ENCODE results near the gene LMTK2. TPM values are rescaled to one million over a fixed set of nuclear protein-coding genes. Genes with fewer than 3 reads are reported as not detected.

LMTK2 gene
- total RNA-seq, 1 experiment from 2014 or later = 7.5 TPM

- DNase-seq (ENCODE audit: low spot score) = no peak
These were observed 68.7 kb downstream of the LMTK2 start for GRCh38 chr7:98175260-98175940.

GRCh38 chr7:98177553-98177952 lies 70.9 kb downstream of the LMTK2 start:
- DNase-seq (ENCODE audit: low spot score) = no peak

- DNase-seq (ENCODE audit: low spot score) = no peak
These were observed 71.7 kb downstream of the LMTK2 start for GRCh38 chr7:98178321-98178720.

DNA sequence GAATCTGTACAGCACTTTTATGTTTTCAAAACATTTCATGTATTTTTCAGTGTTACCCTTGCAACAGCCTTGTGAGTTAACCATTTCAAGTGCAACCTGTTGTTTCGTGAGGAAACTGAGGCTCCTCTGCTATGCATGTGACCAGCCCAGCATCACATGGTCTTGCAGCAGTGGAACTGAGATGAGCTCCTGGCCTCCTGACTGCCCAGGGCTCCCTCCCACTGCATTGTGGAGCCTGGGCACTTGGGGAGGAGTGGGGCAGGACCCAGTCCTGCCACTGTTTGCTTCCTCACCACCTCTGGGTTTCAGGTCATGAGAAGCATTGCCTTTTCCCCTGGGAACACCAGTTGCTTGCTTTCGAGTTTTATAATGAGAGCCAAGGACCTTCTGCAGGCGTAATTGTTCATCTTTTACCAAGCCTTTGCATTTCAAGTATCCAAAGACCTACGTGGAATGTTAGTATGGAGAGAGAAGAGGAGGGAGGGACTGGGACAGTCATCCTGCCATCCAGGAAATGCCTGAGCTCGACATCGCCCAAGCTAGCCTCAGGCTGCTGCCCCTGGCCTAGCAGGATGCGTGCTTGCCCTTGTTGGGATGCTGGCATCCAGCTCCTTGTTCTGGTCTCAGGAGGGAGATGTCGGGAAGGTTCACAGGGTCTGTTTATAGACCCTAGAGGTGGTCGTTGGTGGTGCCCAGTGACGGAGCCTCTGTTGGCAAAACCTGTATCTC lies 72.3 kb downstream of the LMTK2 start:
- no peak for DNase-seq (ENCODE audit: low spot score)

DNA sequence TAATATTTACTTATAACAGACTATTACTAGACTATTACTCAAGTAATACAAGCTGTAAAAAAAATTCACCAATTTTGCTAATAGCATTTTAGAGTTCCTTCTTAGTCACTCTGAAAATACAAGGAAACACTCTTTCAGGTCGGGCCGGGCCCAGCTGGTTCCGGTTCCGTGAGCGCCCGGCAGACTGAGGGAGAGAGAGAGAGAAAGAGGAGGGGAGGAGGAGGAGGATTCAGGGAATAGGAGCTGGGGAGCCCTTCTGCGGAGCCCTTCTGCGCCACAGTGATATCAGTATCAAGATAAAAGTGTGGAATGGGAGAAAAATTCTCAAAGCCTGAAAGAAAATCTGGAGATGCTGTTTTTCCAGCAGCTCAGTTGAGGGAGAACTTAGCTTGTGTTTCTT lies 74.1 kb downstream of the LMTK2 start:
- DNase-seq (ENCODE audit: low spot score) = no peak

DNA sequence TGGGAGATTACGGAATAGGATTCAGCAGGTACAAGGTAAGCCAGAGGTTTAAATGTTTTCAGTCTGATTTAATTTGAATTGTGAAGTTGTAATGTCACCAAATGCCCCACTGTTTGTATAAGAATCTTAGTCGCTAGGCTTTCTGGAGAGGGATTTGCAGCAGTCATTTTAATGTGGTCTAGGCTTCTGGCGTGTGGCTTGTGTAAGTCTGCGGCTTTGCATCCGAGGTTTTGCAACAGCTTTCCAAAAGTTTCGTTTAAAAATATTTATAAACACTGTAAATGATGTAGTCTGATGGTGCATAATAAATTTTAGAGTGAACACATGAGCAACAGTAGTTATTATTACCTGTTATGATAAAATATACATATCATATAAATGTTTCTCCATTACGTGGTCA lies 78.4 kb downstream of the LMTK2 start:
- DNase-seq (ENCODE audit: low spot score) = no peak

DNA sequence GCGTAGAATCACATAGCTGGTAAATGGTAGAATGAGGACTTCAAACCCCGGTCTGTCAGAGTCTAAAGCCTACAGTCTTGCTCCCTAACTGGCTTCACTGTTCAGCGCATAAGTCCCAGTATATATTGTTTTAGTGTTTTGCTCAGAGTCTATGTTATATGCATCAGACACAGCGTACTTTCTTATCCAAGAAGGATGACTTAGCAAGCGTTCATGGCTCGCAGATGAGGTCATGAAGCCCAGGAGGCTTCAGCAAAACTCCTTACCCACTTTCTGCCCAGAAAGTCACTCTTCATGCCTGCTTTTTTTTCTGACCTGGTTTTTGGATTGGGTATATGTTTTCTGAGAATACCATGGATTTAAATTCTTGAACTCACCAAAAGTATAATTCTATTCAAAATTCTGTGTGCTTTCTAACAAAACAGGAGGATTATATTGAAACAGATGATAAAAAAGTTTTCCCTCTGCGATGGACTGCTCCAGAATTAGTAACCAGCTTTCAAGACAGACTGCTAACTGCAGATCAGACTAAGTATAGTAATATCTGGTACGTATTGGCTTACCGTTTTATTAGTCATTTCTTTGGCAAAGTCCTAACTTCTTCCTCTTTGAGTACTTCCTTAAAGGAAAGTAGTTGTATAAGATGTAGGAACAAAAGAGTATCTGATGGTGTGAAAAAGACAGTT lies 79.9 kb downstream of the LMTK2 start:
- DNase-seq (ENCODE audit: low spot score) = no peak

- DNase-seq (ENCODE audit: low spot score) = no peak
These were observed 80.5 kb downstream of the LMTK2 start for GRCh38 chr7:98187138-98187502.

GRCh38 chr7:98189559-98189958 lies 82.9 kb downstream of the LMTK2 start:
- DNase-seq (ENCODE audit: low spot score) = no peak

- DNase-seq (ENCODE audit: low spot score) = no peak
These were observed 85.2 kb downstream of the LMTK2 start for GRCh38 chr7:98191668-98192431.

DNA sequence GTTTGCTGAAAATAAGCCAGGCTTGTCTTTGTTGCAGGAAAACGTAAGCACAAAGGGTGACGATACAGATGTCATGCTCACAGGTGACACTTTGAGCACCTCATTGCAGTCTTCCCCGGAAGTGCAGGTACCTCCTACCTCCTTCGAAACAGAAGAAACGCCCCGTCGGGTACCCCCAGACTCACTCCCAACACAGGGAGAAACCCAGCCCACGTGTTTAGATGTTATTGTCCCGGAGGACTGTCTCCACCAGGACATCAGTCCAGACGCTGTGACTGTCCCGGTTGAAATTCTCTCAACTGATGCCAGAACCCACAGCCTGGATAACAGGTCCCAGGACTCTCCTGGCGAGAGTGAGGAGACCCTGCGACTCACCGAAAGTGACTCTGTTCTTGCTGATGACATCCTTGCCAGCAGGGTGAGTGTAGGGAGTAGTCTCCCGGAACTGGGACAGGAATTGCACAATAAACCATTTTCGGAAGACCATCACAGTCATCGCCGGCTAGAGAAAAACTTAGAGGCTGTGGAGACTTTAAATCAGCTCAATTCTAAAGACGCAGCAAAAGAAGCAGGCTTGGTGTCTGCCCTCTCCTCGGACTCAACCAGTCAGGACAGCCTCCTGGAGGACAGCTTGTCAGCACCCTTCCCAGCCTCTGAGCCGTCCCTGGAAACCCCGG lies 86.3 kb downstream of the LMTK2 start:
- no peak for DNase-seq (ENCODE audit: low spot score)

DNA sequence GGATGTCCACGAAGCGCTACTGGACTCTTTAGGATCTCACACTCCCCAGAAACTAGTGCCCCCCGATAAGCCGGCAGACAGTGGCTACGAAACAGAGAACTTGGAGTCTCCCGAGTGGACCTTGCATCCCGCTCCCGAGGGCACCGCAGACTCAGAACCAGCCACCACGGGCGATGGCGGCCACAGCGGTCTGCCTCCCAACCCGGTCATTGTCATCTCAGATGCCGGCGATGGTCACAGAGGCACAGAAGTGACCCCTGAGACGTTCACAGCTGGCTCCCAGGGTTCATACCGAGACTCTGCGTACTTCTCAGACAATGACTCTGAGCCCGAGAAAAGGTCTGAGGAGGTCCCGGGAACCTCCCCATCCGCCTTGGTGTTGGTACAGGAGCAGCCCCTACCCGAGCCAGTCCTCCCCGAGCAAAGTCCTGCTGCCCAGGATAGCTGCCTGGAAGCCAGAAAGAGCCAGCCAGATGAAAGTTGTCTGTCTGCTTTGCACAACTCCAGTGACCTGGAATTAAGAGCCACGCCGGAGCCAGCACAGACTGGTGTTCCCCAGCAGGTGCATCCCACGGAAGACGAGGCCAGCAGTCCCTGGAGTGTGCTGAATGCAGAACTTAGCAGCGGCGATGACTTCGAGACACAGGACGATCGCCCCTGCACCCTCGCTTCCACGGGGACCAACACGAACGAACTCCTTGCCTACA lies 87.0 kb downstream of the LMTK2 start:
- DNase-seq (ENCODE audit: low spot score) = no peak

GRCh38 chr7:98194186-98194585 lies 87.5 kb downstream of the LMTK2 start:
- DNase-seq (ENCODE audit: low spot score) = no peak

DNA sequence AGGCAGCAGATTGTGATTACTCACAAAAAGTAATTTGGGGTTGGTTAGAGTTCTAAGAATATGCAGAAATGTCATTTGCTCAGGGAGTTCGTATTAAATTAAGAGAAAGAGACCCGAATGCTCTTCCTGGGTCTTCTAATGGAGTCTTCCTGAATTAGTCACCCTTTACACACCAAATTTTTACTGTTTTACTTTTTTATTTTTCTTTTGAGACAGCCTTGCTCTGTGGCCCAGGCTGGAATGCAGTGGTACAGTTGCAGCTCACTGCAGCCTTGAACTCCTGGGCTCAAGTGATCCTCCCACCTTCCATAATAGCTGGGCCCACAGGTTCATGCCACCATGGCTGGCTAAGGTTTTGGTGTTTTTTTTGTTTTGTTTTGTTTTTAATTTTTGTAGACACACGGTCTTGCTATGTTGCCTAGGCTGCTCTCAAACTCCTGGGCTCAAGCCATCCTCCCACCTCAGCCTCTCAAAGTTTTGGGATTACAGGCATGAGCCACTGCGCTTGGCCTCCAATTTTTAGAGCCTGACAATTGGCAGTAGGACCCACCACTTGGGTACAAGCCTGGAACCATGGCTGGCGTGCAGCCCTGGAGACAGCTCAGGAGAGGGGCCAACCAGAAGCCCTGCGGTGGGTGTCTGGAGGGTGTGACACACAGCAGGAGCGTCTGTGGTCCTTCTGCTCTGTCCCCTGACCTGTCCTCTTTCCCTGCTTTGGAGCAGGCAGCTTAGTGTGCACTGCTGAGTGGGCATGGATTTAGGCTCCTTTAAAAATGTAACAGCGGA lies 88.2 kb downstream of the LMTK2 start:
- no peak for DNase-seq (ENCODE audit: low spot score)

DNA sequence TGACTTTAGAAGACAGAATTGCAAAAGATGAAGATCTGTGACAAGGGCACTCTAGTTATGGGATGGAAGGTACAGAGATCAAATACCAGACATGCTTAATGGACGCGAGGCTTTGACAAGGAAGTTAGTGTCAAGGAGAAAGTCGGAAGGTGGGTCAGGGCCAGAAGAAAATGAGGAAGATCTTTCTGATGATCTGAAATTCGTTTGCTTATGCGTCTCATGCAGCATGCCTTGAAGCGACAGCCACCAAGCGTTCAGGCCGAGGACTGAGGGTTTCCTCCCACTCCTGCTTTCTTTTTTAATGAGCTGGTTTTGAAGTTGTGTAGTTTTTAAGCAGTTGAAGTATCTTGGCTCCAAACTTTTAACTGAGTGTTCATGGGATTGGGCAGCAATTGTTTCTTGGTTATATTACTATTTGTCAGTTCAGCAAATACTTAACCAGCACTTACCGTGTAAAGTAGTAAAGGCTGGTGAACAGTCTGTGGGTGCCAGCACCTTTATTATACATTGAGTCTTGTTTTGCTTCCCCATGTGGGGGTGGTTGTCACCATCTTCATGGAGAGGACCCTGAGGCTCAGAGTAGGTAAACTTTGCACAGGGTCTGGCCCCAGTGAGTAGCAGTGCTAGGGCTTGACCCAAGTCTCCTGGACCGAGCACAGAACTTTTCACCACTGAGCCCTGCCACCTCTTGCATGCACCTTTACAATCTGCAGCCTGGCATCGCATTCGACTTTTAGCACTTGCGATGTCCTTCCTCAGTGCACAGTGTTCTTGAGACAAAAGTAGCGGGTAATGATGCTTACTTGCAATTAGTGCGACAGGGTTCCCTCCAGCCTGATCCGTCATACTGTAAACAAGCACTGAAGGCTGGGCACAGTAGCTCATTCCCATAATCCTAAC lies 90.3 kb downstream of the LMTK2 start:
- DNase-seq (ENCODE audit: low spot score) = no peak

DNA sequence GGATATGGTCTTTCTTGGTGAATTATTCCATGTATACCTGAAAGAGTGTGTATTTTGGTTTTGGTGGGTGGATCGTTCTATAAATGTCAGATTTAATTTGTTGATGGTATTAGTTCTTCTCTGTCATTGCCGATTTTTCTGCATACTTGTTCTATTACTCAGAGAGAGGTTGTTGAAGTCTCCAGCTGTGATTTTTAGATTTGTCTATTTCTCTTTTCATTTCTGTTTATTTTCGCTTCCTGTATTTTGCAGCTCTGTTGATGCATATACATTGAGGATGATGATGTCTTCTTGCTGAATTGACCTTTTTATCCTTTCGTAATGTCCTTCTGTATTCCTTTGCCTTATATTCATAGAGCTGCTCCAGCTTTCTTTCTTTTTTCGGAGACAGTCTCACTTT lies 92.5 kb downstream of the LMTK2 start:
- DNase-seq (ENCODE audit: low spot score) = no peak

- DNase-seq (ENCODE audit: low spot score) = no peak
These were observed 93.7 kb downstream of the LMTK2 start for GRCh38 chr7:98200364-98200763.

- no peak for DNase-seq (ENCODE audit: low spot score)
These were observed 95.9 kb downstream of the LMTK2 start for GRCh38 chr7:98202367-98203195.
